H7 (cell line): ENCODE data around the gene CAMK2G. TPM values are rescaled to one million over a fixed set of nuclear protein-coding genes. Genes with fewer than 3 reads are reported as not detected.
A peak's percentile ranks its signal among the peaks of the same experiment; 100 is the strongest.
"Not testable (repeated sequence)": the region's sequence is repeated elsewhere in the genome, so short reads cannot be mapped to it uniquely, and the experiment has no call there.

Experiments
- DNase-seq: peaks from one replicate; pipeline ENCODE4 v3.0.0; 2012
- H3K27me3 ChIP-seq: 2 replicates; pipeline ENCODE4 v1.6.0; 2011; ENCODE audit warnings: mild to moderate bottlenecking, low read length; ENCODE audit not compliant: control insufficient read depth, insufficient read depth
- H3K36me3 ChIP-seq: replicated peaks from 2 replicates; pipeline ENCODE4 v1.5.1; 2011; ENCODE audit warnings: low read length; ENCODE audit not compliant: control insufficient read depth, insufficient read depth
- H3K4me3 ChIP-seq: 2 replicates; pipeline ENCODE4 v1.5.1; 2011; ENCODE audit warnings: low read depth, mild to moderate bottlenecking, control low read depth, low read length, moderate library complexity; ENCODE audit not compliant: insufficient read depth
- total RNA-seq: library from RNA; depleted of rRNA; stranded (reverse); fragments of >200 nt; shearing (Covaris generic); gene quantifications from 2 replicates; pipeline ENCODE4 v1.2.3, GENCODE V29; 2014

CAMK2G gene
- total RNA-seq, 1 experiment from 2014 or later = 26.6 TPM

DNA sequence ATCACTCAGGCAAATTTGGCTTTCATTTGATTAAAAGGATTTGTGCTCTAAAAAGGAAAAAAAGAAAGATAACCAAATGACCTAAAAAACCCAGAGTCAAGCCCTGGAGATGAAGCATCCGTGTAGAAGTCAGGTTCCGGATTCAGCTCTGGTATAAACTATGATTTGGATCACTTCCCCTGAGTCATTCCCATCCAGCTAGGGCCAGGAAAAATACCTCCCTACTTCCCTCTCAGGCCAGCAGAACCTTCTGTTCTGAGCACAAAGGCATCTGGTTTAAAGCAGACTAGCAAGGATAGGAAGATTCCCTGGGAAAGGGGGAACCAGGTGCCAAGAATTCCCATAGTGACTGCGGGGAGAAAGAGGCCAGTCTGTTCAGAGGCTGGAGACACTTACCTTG is 37.3 kb downstream of the CAMK2G start:
- Histone ChIP-seq H3K27me3 (no peaks in the 10 kb centered on the region), H3K4me3 (no peak overlapping the region), H3K36me3 (peaks cover 26% of the 10 kb centered on the region)
- no peak for DNase-seq

DNA sequence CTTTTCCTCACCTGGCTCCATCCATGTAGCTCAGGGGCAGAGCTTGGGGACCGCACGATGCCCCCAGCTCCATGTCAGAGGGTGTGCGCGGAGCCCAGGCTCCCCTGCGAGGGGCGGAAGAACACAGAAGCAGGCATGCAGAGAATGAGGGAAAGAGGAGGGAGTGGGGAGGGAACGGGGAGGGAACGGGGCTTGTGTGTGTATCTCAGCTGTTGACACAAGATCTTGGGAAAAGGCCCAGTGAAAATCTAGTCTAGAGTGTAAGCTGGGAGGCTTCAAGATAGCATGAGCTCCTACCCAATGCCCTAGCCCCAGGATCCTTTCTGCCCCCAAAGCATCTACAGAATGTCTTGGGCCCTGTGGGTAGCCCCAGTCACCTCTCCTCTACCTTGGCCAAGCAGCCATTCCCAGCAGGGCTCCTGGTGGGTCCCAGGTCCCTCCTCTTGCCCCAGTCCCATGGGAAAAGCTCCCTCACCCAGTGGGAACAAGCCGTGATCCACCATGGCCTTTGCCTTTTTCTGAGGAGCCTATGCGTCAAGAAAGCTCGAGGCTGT is 37.9 kb downstream of the CAMK2G start:
- no peak overlapping the region for H3K4me3 ChIP-seq
- no peak for DNase-seq
- H3K27me3 ChIP-seq = no peaks in the 10 kb centered on the region
- H3K36me3 ChIP-seq = peaks cover 26% of the 10 kb centered on the region

DNA sequence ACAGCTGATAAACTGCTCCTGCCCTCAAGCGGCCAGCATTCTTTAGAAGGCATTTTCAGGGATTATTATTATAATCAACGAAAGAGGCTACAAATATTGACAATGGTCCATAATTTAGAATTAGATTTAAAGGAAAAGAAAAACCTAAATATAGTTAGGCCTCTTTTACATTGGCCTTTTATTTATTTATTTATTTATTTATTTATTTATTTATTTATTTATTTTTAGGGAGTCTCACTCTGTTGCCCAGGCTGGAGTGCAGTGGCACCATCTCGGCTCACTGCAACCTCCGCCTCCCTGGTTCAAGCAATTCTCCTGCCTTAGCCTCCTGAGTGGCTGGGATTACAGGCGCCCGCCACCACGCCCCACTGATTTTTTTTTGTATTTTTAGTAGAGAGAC is 45.3 kb downstream of the CAMK2G start:
- not testable (repeated sequence) for H3K27me3 ChIP-seq, H3K36me3 ChIP-seq, DNase-seq, H3K4me3 ChIP-seq

DNA sequence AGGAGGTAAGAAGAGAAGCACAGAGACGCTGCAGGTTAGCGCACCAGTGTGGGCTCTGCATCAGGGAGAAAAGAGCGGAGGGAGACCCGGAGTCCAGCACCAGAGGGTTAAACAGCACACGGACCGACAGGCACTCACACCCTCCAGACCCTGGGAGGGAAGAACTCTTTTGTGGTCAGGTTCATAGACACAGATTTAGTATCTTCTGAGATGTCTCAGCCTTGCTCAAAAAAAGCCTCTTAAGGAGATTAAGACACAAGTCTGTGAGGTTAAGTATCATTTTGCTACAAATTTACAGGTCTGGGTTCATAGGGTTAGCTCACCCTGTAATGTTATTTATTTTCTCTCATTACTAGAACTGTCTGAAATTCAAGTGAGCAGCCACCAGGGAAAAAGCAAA is 46.2 kb downstream of the CAMK2G start:
- H3K36me3 ChIP-seq = peaks cover 10% of the 10 kb centered on the region
- H3K27me3 ChIP-seq = no peaks in the 10 kb centered on the region
- DNase-seq = no peak
- no peak overlapping the region for H3K4me3 ChIP-seq

DNA sequence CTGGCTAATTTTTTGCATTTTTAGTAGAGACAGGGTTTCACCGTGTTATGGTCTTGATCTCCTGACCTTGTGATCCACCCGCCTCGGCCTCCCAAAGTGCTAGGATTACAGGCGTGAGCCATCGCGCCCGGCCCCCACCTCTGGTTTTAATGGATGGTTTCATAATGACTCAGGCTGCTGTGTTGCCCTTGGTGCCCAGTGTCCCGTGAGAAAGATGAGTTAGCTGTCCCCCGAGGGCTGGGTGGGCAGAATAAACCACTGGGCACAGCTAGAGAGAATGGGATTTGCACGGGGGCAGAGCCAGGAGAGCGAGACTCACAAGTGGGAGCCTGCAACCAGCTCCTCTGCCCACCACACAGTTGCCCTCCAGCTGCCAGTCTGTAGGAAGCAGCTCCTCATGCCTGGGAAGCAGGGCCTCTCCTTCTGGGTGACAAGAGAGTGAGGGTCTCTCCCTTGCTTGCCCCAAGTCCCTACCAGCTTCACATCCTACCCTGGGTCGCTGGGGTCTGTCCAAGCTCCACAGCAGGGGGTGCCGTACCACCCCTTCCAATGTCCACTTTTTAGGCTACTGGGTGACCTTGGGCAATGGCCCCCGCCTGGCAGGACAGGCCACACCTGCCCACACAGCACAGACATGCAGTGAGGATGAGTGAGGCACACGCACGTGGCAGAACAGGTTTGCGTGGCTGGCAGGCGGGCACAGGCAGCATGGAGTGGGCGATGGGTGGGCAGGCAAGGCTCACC is 46.8 kb downstream of the CAMK2G start:
- no peak overlapping the region for H3K4me3 ChIP-seq
- H3K36me3 ChIP-seq = peaks cover 10% of the 10 kb centered on the region
- no peaks in the 10 kb centered on the region for H3K27me3 ChIP-seq
- DNase-seq = no peak

DNA sequence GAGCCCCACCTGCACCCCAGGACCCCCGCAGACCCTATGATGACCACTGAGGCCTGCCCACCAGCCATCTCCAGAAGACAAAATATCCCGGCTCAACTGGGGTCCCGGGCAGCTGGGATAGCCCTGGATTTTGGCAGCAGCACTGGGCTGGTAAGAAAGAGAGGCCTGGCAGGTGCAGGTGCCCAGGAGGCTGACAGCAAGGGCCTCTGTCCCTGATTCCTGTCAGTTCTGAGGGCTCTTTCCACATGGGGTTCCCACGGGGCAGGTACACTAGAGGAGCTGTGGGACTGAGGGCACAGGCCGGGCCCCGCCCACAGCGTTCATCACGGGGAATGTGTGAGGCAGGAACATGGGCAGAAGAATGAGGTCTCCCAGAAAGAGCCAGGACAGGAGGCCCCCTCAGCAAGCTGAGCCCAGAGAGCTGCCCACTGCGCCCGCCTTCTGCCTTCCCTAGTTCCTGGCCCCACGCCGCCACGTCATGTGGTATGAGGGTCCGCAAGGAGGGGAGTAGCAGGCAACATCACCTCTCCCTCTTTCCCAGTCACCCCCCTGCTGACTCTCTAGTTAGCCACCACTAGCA is 50.1 kb downstream of the CAMK2G start:
- H3K4me3 ChIP-seq = no peak overlapping the region
- DNase-seq = no peak
- H3K27me3 ChIP-seq = no peaks in the 10 kb centered on the region
- H3K36me3 ChIP-seq = peaks cover 14% of the 10 kb centered on the region

DNA sequence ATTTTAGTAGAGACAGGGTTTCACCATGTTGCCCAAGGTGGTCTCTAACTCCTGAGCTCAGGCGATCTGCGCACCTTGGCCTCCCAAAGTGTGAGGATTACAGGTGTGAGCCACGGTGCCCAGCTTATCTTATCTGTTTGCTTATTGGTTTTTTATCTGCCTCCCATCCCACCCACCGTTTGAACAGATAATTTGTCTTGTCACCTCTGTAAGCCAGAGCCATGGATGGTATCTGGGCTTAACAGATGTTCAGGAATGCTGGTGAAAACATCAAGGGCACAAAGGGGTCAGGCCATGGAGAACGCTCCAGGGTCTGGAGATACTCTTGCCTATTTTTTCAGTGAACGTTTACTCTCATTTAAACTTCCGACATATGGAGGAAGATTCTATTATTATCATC is 51.0 kb downstream of the CAMK2G start:
- H3K36me3 ChIP-seq = peaks cover 14% of the 10 kb centered on the region

DNA sequence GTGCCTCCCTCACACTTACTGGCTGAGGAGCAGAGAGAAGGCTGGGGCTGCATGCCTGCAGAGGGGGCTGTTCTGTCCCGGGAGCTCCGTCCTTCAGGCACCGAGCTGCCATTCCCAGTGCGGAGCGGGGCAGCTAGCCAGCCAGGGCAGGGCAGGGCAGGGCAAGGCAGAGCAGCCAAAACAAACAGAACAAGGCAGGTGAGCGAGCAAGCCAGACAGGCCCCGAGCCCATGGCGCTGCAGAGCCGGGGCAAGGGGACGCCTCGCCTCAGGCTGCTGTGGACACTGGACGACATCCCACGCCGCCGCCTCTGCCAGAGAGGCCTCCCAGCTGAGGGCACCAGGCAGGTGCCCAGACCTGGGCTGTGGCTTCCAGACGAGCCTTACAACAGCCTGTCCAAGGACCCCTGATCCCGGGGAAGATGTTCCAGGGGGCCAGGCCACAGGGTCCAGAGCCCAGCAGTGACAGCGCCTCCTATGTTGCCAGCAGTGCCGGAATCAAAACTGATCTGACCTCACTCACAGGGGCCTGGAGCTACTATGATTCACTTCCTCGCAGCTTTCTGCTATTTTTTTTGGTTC is 54.8 kb downstream of the CAMK2G start:
- H3K36me3 ChIP-seq = peaks cover 11% of the 10 kb centered on the region
- no peak overlapping the region for H3K4me3 ChIP-seq
- peak; percentile 85 for DNase-seq
- H3K27me3 ChIP-seq = no peaks in the 10 kb centered on the region

More for the DNA sequence above, 51.0 kb downstream of the CAMK2G start:
- Histone ChIP-seq H3K4me3 (no peak overlapping the region), H3K27me3 (no peaks in the 10 kb centered on the region)
- no peak for DNase-seq

DNA sequence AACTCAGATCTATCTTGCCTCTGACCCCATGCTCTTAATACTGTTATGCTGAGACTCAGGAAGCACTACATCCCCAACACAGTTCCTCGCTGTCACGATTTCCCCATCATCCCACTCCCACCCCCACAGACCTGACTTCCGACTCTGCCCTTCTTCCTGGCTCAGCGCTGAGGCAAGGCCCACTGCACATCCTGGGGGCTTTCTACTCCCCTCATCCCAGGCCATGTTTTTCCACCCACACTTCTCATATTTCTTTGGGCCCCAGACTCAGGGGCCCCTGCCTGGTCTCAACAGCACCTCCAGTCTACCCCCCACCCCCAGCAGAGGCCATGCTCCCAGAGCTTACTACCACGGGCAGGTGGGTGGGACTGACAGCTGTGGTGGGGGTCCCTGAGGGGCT is 55.3 kb downstream of the CAMK2G start:
- peaks cover 10% of the 10 kb centered on the region for H3K36me3 ChIP-seq
- no peak for DNase-seq
- H3K4me3 ChIP-seq = no peak overlapping the region
- no peaks in the 10 kb centered on the region for H3K27me3 ChIP-seq

DNA sequence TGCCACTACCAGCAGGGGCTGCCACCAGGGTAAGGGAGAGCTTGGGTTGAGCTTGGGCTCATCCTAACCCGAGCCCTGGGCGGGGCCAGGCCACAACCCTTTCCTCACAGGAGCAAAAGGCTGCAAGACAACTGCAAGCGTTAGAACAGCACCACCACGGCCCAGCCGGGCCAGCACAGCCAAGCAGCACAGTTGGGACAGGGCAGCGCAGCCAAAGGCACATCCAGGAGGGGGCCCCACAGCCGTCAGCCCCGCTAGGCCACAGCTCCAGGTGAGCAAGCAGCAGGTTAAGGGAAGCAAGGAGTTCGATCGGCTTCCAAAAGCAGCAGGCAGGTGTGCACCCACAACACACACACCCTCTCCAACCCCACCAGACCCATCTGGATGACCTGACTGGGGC is 56.0 kb downstream of the CAMK2G start:
- peaks cover 8% of the 10 kb centered on the region for H3K36me3 ChIP-seq
- DNase-seq = peak; percentile 79
- H3K4me3 ChIP-seq = no peak overlapping the region
- H3K27me3 ChIP-seq = no peaks in the 10 kb centered on the region

DNA sequence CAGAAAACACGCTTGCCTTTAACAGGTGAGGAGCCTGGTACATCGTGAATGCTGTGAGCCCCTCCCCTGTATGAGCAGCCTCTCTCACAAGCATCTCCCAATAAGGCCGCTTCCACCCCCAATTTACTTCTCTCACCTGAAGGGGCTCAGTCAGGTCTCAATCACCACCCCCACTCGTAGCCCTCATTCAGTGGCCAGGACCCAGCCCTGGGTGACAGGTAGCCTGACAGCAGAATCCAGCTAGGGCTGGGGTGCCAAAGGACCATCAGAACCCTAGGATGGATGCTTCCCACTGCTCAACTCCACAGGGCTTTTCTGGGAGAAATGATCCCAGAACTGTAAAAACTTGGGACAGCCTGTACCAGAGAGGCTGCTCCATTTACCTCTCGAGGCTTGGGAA is 56.5 kb downstream of the CAMK2G start:
- Histone ChIP-seq H3K36me3 (peaks cover 10% of the 10 kb centered on the region), H3K4me3 (no peak overlapping the region), H3K27me3 (no peaks in the 10 kb centered on the region)
- no peak for DNase-seq

DNA sequence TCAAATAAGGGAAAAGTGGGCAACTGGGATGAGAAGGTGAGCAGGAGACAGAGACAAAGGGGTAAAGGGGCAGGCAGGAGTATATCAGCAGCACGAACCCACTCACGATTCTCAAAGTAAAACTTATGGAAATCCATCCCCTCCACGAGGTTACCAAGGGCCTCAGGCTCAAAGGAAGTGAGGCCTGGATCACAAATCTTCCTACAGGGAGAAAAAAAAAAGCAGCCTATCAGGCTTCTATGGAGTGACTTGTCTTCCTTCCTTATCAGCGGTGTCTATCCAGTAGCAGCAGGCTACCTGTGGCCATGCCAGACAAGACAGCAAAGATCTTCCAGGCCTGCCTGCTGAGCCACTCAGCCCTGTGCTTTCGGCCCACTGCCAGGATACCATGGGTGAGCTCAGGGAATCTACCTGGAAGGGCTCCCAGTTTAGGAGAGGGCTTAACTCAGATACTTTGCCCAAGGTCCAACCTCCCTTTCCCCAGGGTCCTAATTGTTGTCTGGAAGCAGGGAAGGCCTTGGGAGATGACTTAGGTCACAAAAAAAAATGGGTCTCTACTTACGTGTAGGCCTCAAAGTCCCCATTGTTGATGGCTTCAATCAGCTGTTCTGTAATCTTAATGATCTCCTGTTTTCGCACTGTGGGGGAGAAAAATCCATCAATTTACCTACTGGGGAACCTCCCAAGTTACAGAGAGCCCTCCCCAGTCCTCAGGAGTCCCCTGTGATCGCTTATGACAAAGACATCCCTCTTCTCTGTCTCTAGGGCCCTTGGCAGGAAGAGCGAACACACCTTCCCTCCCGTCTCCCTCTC is 57.2 kb downstream of the CAMK2G start:
- Histone ChIP-seq H3K4me3 (no peak overlapping the region), H3K36me3 (peaks cover 10% of the 10 kb centered on the region), H3K27me3 (no peaks in the 10 kb centered on the region)
- no peak for DNase-seq

DNA sequence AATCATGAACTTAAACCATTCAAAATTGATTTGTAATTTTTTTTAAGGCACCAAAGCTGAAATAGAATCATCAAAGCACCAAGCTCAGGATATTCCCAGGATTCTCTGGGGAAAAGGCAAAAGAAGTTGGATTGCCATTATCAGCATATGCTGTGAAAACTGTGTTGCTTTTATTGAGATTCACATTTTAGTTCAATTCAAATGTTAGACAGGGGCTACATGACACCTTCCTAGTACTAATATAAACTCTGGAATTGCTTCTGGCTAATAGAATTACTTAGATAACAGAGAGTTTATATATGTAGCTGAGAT is 58.7 kb downstream of the CAMK2G start:
- Histone ChIP-seq H3K36me3 (peaks cover 7% of the 10 kb centered on the region), H3K4me3 (no peak overlapping the region), H3K27me3 (no peaks in the 10 kb centered on the region)
- DNase-seq = no peak

DNA sequence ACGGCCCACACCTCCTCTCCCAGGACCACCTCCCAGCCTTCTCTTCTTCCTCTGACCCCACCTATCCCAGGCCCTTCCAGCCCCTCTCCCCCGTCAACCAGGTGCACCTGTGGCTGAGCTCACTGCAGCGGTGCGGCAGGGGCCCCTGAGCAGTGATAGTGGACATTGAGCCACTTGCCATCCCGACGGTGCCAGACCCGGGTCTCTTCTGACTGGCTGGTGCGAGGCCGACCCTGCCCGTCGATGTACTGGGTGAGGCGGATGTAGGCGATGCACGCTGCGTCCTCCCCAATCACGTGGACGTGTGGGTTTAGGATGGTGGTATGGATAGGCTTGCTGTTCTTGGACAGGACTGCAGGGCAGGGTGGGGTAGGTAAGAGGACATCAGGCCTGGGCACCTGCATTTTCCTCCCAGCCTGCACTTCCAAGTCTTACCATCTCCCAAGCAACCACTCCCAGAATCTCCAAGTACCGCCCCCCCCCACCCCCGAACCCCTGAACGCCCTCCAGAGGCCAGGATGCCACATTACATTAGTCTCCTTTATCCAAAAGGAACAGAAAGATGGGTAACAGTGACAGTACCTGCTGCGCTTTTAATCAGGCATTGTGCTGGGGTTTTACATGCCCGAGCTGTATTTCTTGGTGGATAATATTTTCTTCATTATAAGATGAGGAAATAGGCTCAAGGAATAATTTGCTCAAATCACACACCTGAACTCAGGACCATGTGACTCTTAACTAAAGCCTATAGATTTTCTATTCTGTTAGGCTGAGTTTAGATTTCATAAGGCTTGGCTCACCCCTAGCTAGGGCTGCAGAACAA is 59.2 kb downstream of the CAMK2G start:
- Histone ChIP-seq H3K27me3 (no peaks in the 10 kb centered on the region), H3K36me3 (peaks cover 7% of the 10 kb centered on the region), H3K4me3 (no peak overlapping the region)
- peak; percentile 94 for DNase-seq
